H1 (cell line): ENCODE data around the gene ACOT7. TPM values are rescaled to one million over a fixed set of nuclear protein-coding genes. Genes with fewer than 3 reads are reported as not detected.

Source experiments
- CTCF ChIA-PET: fragments of 300-600 bp; sonication (Branson Sonifier 250); formaldehyde crosslinking; loops from one replicate; lab custom pipeline; 2021; ENCODE audit not compliant: partially characterized antibody; lab: Charles Lee
- POLR2A ChIA-PET: fragments of 300-600 bp; sonication (Branson Sonifier 250); formaldehyde crosslinking; loops from one replicate; lab custom pipeline; 2021; ENCODE audit warnings: inconsistent platforms; ENCODE audit not compliant: partially characterized antibody; lab: Charles Lee
- DNase-seq, 2 experiments: peaks; one replicate each; pipeline versions ENCODE4 v3.0.0 to v3.0.0-alpha.2; 2010 to 2022; ENCODE audit warnings: low spot score in 2 of 2, low read depth in 1 of 2, mixed read lengths in 1 of 2
- FAIRE-seq: peaks from 2 replicates; lab custom pipeline; 2011; peaks lifted over from hg19 to GRCh38; lab: Jason Lieb, UNC
- H2AFZ ChIP-seq: 2 replicates; pipeline ENCODE4 v1.8.1; 2012; ENCODE audit warnings: low read length, inconsistent platforms
- H2AK5ac ChIP-seq: 2 replicates; pipeline ENCODE4 v1.6.1; 2013; ENCODE audit warnings: low read depth, low read length
- H2BK120ac ChIP-seq: replicated peaks from 2 replicates; pipeline ENCODE3; 2013; ENCODE audit warnings: low read depth, low read length, inconsistent platforms
- H2BK12ac ChIP-seq: 2 replicates; pipeline ENCODE4 v1.6.1; 2013; ENCODE audit warnings: low read depth, low read length
- H2BK15ac ChIP-seq: 2 replicates; pipeline ENCODE4 v1.6.1; 2013; ENCODE audit warnings: low read length
- H2BK20ac ChIP-seq: 2 replicates; pipeline ENCODE4 v1.6.1; 2013; ENCODE audit warnings: low read length
- H2BK5ac ChIP-seq: 2 replicates; pipeline ENCODE4 v1.6.1; 2013; ENCODE audit warnings: low read depth, low read length
- H3K14ac ChIP-seq: 2 replicates; pipeline ENCODE4 v1.6.1; 2013; ENCODE audit warnings: inconsistent platforms; ENCODE audit not compliant: insufficient read length
- H3K18ac ChIP-seq: 2 replicates; pipeline ENCODE4 v1.6.1; 2013; ENCODE audit warnings: low read length; ENCODE audit errors: extremely low read depth
- H3K23ac ChIP-seq: 2 replicates; pipeline ENCODE4 v1.6.1; 2013; ENCODE audit warnings: inconsistent platforms; ENCODE audit not compliant: insufficient read length
- H3K23me2 ChIP-seq: 2 replicates; pipeline ENCODE4 v1.6.1; 2013; ENCODE audit warnings: low read depth, low read length
- H3K27ac ChIP-seq: 2 replicates; pipeline ENCODE4 v1.6.1; 2011; ENCODE audit warnings: low read depth, low read length, inconsistent platforms
- H3K27me3 ChIP-seq, 4 experiments: replicated peaks in 1 of 4; 1 replicate in 1 of 4; 2 replicates in 3 of 4; pipeline versions ENCODE4 v1.6.1 to v1.8.1; 2011 to 2013; ENCODE audit warnings: low read length in 3 of 4, mild to moderate bottlenecking in 3 of 4, inconsistent platforms in 2 of 4, mixed read lengths in 2 of 4, moderate library complexity in 1 of 4; ENCODE audit not compliant: control insufficient read depth in 3 of 4, insufficient read depth in 3 of 4; ENCODE audit errors: extremely low read depth in 1 of 4
- H3K36me3 ChIP-seq, 4 experiments: 2 replicates each; pipeline versions ENCODE4 v1.6.1 to v1.8.1; 2011 to 2013; ENCODE audit warnings: mild to moderate bottlenecking in 4 of 4, low read length in 3 of 4, moderate library complexity in 2 of 4, control low read depth in 1 of 4, inconsistent platforms in 1 of 4; ENCODE audit not compliant: insufficient read depth in 4 of 4, control insufficient read depth in 2 of 4
- H3K4ac ChIP-seq: replicated peaks from 2 replicates; pipeline ENCODE3; 2013; ENCODE audit warnings: low read length, low read depth, mixed read lengths, inconsistent platforms; ENCODE audit not compliant: insufficient read length
- H3K4me1 ChIP-seq, 4 experiments: replicated peaks in 1 of 4; 1 replicate in 1 of 4; 2 replicates in 3 of 4; pipeline versions ENCODE4 v1.6.1 to v1.8.1; 2011 to 2013; ENCODE audit warnings: low read length in 3 of 4, inconsistent platforms in 2 of 4, mixed read lengths in 1 of 4; ENCODE audit not compliant: insufficient read depth in 4 of 4, control insufficient read depth in 3 of 4
- H3K4me2 ChIP-seq, 2 experiments: 2 replicates each; pipeline versions ENCODE4 v1.6.1 to v1.8.1; 2011 to 2013; ENCODE audit warnings: low read depth in 2 of 2, low read length in 2 of 2, control low read depth in 1 of 2, inconsistent platforms in 1 of 2, mild to moderate bottlenecking in 1 of 2; ENCODE audit not compliant: insufficient read depth in 1 of 2
- H3K4me3 ChIP-seq, 4 experiments: fragments of 200-600, 300-600 bp in 1 of 4; sonication (generic), shearing (Covaris generic), sonication (Bioruptor Twin) in 1 of 4; 2 replicates each; pipeline versions ENCODE4 v1.5.1 to v1.8.1; 2011 to 2016; ENCODE audit warnings: low read length in 4 of 4, low read depth in 3 of 4, control low read depth in 2 of 4, inconsistent platforms in 2 of 4, mild to moderate bottlenecking in 2 of 4, mixed read lengths in 1 of 4, moderate library complexity in 1 of 4; ENCODE audit not compliant: insufficient read depth in 2 of 4; ENCODE audit errors: extremely low read depth in 1 of 4
- H3K56ac ChIP-seq: replicated peaks from 2 replicates; pipeline ENCODE3; 2013; ENCODE audit warnings: low read depth, mild to moderate bottlenecking, mixed read lengths, low read length, inconsistent platforms; ENCODE audit not compliant: insufficient read length
- H3K79me1 ChIP-seq: 2 replicates; pipeline ENCODE4 v1.6.1; 2013; ENCODE audit warnings: low read depth, low read length, control low read depth
- H3K79me2 ChIP-seq, 2 experiments: 2 replicates each; pipeline versions ENCODE4 v1.6.1 to v1.8.1; 2012 to 2013; ENCODE audit warnings: low read length in 2 of 2, mild to moderate bottlenecking in 2 of 2, inconsistent platforms in 1 of 2; ENCODE audit not compliant: insufficient read depth in 2 of 2, control insufficient read depth in 1 of 2
- H3K9ac ChIP-seq, 4 experiments: replicated peaks in 1 of 4; 1 replicate in 1 of 4; 2 replicates in 3 of 4; pipeline versions ENCODE4 v1.6.1 to v1.8.1; 2011 to 2013; ENCODE audit warnings: low read depth in 3 of 4, low read length in 3 of 4, control low read depth in 2 of 4, mild to moderate bottlenecking in 2 of 4, moderate library complexity in 2 of 4, inconsistent platforms in 1 of 4; ENCODE audit errors: extremely low read depth in 1 of 4
- H3K9me3 ChIP-seq, 2 experiments: 2 replicates each; pipeline versions ENCODE4 v1.6.1 to v1.8.1; 2012 to 2013; ENCODE audit warnings: mild to moderate bottlenecking in 2 of 2, moderate library complexity in 2 of 2, control low read depth in 1 of 2, inconsistent platforms in 1 of 2, low read depth in 1 of 2, low read length in 1 of 2, mixed read lengths in 1 of 2; ENCODE audit not compliant: insufficient read depth in 2 of 2
- H4K20me1 ChIP-seq, 2 experiments: replicated peaks in 1 of 2; 2 replicates each; pipeline versions ENCODE3 to v1.8.1; 2011 to 2013; ENCODE audit warnings: inconsistent platforms in 2 of 2, low read length in 2 of 2, mild to moderate bottlenecking in 1 of 2; ENCODE audit not compliant: insufficient read depth in 2 of 2, control insufficient read depth in 1 of 2
- H4K5ac ChIP-seq: 2 replicates; pipeline ENCODE4 v1.6.1; 2013; ENCODE audit warnings: low read length, low read depth, mixed read lengths, inconsistent platforms; ENCODE audit not compliant: insufficient read length
- H4K8ac ChIP-seq: 2 replicates; pipeline ENCODE4 v1.8.0; 2013; ENCODE audit warnings: mild to moderate bottlenecking, moderate library complexity, low read length, inconsistent platforms; ENCODE audit not compliant: insufficient read depth; ENCODE audit errors: extremely low read depth
- H4K91ac ChIP-seq: replicated peaks from 2 replicates; pipeline ENCODE3; 2013; ENCODE audit warnings: low read length, mixed read lengths, inconsistent platforms; ENCODE audit not compliant: insufficient read length
- BCL11A ChIP-seq, 2 experiments: IDR thresholded peaks; one replicate each; pipeline ENCODE4 v1.6.1; 2011; ENCODE audit warnings: low read depth in 2 of 2, low read length in 2 of 2, mild to moderate bottlenecking in 2 of 2
- CHD1 ChIP-seq: IDR thresholded peaks from 2 replicates; pipeline ENCODE4 v1.6.1; 2012; ENCODE audit warnings: low read depth, low read length, improper control_type of control experiment
- POU5F1 ChIP-seq: IDR thresholded peaks from 2 replicates; pipeline ENCODE4 v1.6.1; 2011; ENCODE audit warnings: low read depth, mild to moderate bottlenecking, low read length, moderate library complexity
- SRF ChIP-seq: IDR thresholded peaks from 2 replicates; pipeline ENCODE4 v1.6.1; 2011; ENCODE audit warnings: mild to moderate bottlenecking, low read depth, low read length, moderate library complexity
- TAF1 ChIP-seq: IDR thresholded peaks from 2 replicates; pipeline ENCODE4 v1.6.1; 2011; ENCODE audit warnings: mild to moderate bottlenecking, low read depth, low read length
- TBP ChIP-seq: IDR thresholded peaks from 2 replicates; pipeline ENCODE4 v1.6.1; 2011; ENCODE audit warnings: low read depth, low read length, improper control_type of control experiment
- WGBS, 2 experiments: shearing (Covaris generic) in 1 of 2; methylation state at CpG; one replicate each; pipeline versions ENCODE4 v1.1.6 to v1.1.7; 2013 to 2015; ENCODE audit warnings: low lambda C conversion rate in 2 of 2, mixed read lengths in 2 of 2, inconsistent platforms in 1 of 2, low coverage in 1 of 2, missing lambda C conversion rate in 1 of 2; ENCODE audit not compliant: insufficient replicate concordance in 2 of 2, insufficient coverage in 1 of 2, insufficient read length in 1 of 2; ENCODE audit errors: extremely low coverage in 1 of 2, missing lambda C conversion rate in 1 of 2; 5-methylcytosine and 5-hydroxymethylcytosine counted together
- polyA plus RNA-seq, 7 experiments: library from polyadenylated mRNA; depleted of rRNA in 3 of 7; stranded (reverse) in 5 of 7; unstranded in 2 of 7; fragments of >200 nt in 5 of 7; fragments of 200-250 nt in 2 of 7; gene quantifications; 1 replicate in 5 of 7; 2 replicates in 1 of 7; 4 replicates in 1 of 7; pipeline versions ENCODE4 v1.2.1 to v1.2.3, GENCODE V29; 2011 to 2013; ENCODE audit warnings: missing spikeins in 2 of 7, mixed read lengths in 2 of 7
- total RNA-seq: library from RNA; stranded (reverse); fragmentation: NEBNext Ultra II Directional; extraction: Animal tissue kit (Norgen Biotek cat#: 25700); gene quantifications from 2 replicates; pipeline ENCODE4 v1.2.1, GENCODE V29; 2021

The ACOT7 gene
- total and polyA plus RNA-seq, 2 of the 8 experiments (the other 6 are each of a cell fraction or from before 2014, with no cell fraction given): 151 to 214 TPM

DNA sequence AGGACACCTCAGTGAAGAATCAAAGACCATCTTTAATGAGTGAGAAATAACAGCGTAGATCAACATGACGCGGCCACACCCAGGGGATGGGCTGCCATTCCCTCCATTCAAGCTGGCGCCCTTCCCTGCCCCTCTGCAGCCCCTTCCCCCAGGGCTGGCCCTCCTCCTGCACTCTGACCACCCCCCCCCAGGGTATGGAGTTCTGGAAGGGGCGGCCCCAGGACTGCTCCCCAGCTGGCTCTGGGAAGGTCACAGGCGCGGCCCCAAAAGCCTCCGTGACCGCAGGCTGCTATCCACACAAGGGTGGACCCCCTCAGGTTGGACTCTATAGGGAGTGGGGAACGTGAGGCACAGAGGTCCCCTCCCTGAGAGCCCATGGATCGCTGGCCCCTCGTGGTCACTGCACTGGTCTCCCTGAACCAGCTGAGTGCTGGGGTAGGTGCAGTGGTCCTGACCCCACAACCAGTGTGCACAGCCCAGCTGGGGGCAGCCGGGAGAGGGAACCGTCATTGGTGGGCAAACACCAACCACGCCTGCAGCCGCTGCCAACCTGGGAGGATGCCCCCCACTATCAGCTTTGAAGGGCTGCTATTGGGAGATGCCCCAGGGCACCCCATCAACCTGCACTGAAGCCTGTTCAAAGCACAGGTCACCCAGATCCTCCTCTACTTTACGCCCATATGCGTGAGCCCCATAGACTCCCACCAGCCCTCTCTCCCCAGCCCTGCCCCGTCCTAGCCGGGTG, 116.6 kb downstream of the ACOT7 start:
- no peak overlapping the region; a peak in 1 of 7 replicates for H3K9ac ChIP-seq
- no peak overlapping the region for H2AFZ ChIP-seq
- no peaks in the 10 kb centered on the region for H3K23me2 ChIP-seq
- no peak overlapping the region for H2AK5ac ChIP-seq
- no peaks in the 10 kb centered on the region; a peak in 2 of 8 replicates for H3K36me3 ChIP-seq
- FAIRE-seq: no peak
- peaks cover 3% of the 10 kb centered on the region; the same call in 1 of the 2 replicates for H3K79me1 ChIP-seq
- H4K91ac ChIP-seq: no peak overlapping the region
- CTCF ChIA-PET: interaction anchor here (0.6 to 10.6 kb wide), 13 partner anchors 9 to 158 kb away, joined by 3 to 122 read pairs (median 4); no protein-coding TSS in a partner anchor
- no peaks in the 10 kb centered on the region for H3K27me3 ChIP-seq
- no peaks in the 10 kb centered on the region for H3K79me2 ChIP-seq
- H3K14ac ChIP-seq: no peak overlapping the region
- H3K23ac ChIP-seq: no peak overlapping the region
- no peak overlapping the region for H3K56ac ChIP-seq
- peaks cover 3 to 5% of the 10 kb centered on the region in 2 experiments for H4K20me1 ChIP-seq
- H2BK20ac ChIP-seq: no peak overlapping the region
- peak overlapping the region; percentile 90; the same call in 1 of the 2 replicates for H4K8ac ChIP-seq
- H3K27ac ChIP-seq: no peak overlapping the region
- no peak overlapping the region for H3K4me2 ChIP-seq
- H2BK15ac ChIP-seq: no peak overlapping the region
- POLR2A ChIA-PET: no interaction called here
- H2BK5ac ChIP-seq: no peak overlapping the region; the same call in 1 of the 2 replicates
- WGBS, 2 experiments: 90% methylated on average over 19 of the region's 20 CpGs; no CpG with 5 or more reads in 1 of the 2 experiments
- H2BK120ac ChIP-seq: no peak overlapping the region
- no peak overlapping the region for H3K4me3 ChIP-seq
- H3K4me1 ChIP-seq: peaks cover 0 to 25% (median 13%) of the 10 kb centered on the region in 4 experiments; a peak in 6 of 7 replicates
- no peak overlapping the region for H2BK12ac ChIP-seq
- no peak overlapping the region; the same call in 1 of the 2 replicates for H3K18ac ChIP-seq
- no peak overlapping the region for H4K5ac ChIP-seq
- H3K9me3 ChIP-seq: no peaks in the 10 kb centered on the region
- no peak overlapping the region for H3K4ac ChIP-seq
- no peak for DNase-seq
- TF ChIP-seq BCL11A (IDR thresholded peaks at IDR 0.05; ENCODE audit: low read depth in 2 of 2, low read length in 2 of 2) (no peak), TAF1 (no peak), CHD1 (no peak), SRF (no peak), TBP (no peak), POU5F1 (no peak)
